ENCODE data around the gene MS4A14. TPM values are rescaled to one million over a fixed set of nuclear protein-coding genes. Genes with fewer than 3 reads are reported as not detected.

Gene MS4A14
- total RNA-seq, 2 experiments from 2014 or later: not detected

GRCh38 chr11:60431251-60431650 is 35.0 kb downstream of the MS4A14 start:
- peaks cover 36% of the 10 kb centered on the region for H3K27me3 Mint-ChIP-seq
- Histone ChIP-seq H3K36me3 (ENCODE audit: insufficient read depth, low read length) (no peaks in the 10 kb centered on the region), H3K4me3 (ENCODE audit: low read length) (no peak overlapping the region), H3K27ac (ENCODE audit: low read depth in 1 of 2, low read length in 2 of 2) (no peak overlapping the region), H3K9me3 (ENCODE audit: control insufficient read depth in 1 of 2, insufficient read depth in 1 of 2, low read length in 2 of 2) (no peaks in the 10 kb centered on the region), H3K4me1 (ENCODE audit: insufficient read depth, low read length) (no peaks in the 10 kb centered on the region), H3K27me3 (ENCODE audit: control insufficient read depth in 1 of 2, insufficient read depth in 2 of 2, low read length in 2 of 2) (peaks cover 0 to 9% of the 10 kb centered on the region in 2 experiments)
- H3K4me3 Mint-ChIP-seq: no peak overlapping the region
- DNase-seq (no peak), ATAC-seq (ENCODE audit: poor library complexity) (no peak)
- no peaks in the 10 kb centered on the region for H3K36me3 Mint-ChIP-seq (ENCODE audit: low read depth)
- TF ChIP-seq, protein P1, sequence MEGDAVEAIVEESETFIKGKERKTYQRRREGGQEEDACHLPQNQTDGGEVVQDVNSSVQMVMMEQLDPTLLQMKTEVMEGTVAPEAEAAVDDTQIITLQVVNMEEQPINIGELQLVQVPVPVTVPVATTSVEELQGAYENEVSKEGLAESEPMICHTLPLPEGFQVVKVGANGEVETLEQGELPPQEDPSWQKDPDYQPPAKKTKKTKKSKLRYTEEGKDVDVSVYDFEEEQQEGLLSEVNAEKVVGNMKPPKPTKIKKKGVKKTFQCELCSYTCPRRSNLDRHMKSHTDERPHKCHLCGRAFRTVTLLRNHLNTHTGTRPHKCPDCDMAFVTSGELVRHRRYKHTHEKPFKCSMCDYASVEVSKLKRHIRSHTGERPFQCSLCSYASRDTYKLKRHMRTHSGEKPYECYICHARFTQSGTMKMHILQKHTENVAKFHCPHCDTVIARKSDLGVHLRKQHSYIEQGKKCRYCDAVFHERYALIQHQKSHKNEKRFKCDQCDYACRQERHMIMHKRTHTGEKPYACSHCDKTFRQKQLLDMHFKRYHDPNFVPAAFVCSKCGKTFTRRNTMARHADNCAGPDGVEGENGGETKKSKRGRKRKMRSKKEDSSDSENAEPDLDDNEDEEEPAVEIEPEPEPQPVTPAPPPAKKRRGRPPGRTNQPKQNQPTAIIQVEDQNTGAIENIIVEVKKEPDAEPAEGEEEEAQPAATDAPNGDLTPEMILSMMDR (IDR thresholded peaks at IDR 0.05): no peak
- no peaks in the 10 kb centered on the region for H3K9me3 Mint-ChIP-seq
- POLR2A ChIA-PET: no interaction called here
- H3K27ac Mint-ChIP-seq: no peak overlapping the region
- intact Hi-C loops (cut with DNase I, micrococcal nuclease): no loop called here
- CTCF ChIA-PET: no interaction called here
- no peaks in the 10 kb centered on the region for H3K4me1 Mint-ChIP-seq (ENCODE audit: low read depth)

- Histone ChIP-seq H3K4me1 (ENCODE audit: insufficient read depth, low read length) (no peaks in the 10 kb centered on the region), H3K4me3 (ENCODE audit: low read length) (no peak overlapping the region), H3K9me3 (ENCODE audit: control insufficient read depth in 1 of 2, insufficient read depth in 1 of 2, low read length in 2 of 2) (no peaks in the 10 kb centered on the region), H3K27me3 (ENCODE audit: control insufficient read depth in 1 of 2, insufficient read depth in 2 of 2, low read length in 2 of 2) (peaks cover 0 to 9% of the 10 kb centered on the region in 2 experiments), H3K27ac (ENCODE audit: low read depth in 1 of 2, low read length in 2 of 2) (no peak overlapping the region), H3K36me3 (ENCODE audit: insufficient read depth, low read length) (no peaks in the 10 kb centered on the region)
- ChIA-PET CTCF (no interaction called here), POLR2A (no interaction called here)
- TF ChIP-seq, protein P1 (IDR thresholded peaks at IDR 0.05): no peak
- Mint-ChIP-seq H3K9me3 (no peaks in the 10 kb centered on the region), H3K27me3 (peaks cover 30% of the 10 kb centered on the region), H3K27ac (no peak overlapping the region), H3K4me1 (ENCODE audit: low read depth) (no peaks in the 10 kb centered on the region), H3K4me3 (no peak overlapping the region), H3K36me3 (ENCODE audit: low read depth) (no peaks in the 10 kb centered on the region)
- no peak for ATAC-seq (ENCODE audit: poor library complexity)
- no peak for DNase-seq
- intact Hi-C loops (cut with DNase I, micrococcal nuclease): no loop called here
These were observed 37.1 kb downstream of the MS4A14 start for GRCh38 chr11:60433401-60433800.

GRCh38 chr11:60447070-60447469 is 50.8 kb downstream of the MS4A14 start:
- Histone ChIP-seq H3K4me1 (ENCODE audit: insufficient read depth, low read length) (peaks cover 3% of the 10 kb centered on the region), H3K4me3 (ENCODE audit: low read length) (peak overlapping the region; percentile 52), H3K36me3 (ENCODE audit: insufficient read depth, low read length) (no peaks in the 10 kb centered on the region), H3K9me3 (ENCODE audit: control insufficient read depth in 1 of 2, insufficient read depth in 1 of 2, low read length in 2 of 2) (peaks cover 0 to 8% of the 10 kb centered on the region in 2 experiments), H3K27ac (ENCODE audit: low read depth in 1 of 2, low read length in 2 of 2) (no peak overlapping the region), H3K27me3 (ENCODE audit: control insufficient read depth in 1 of 2, insufficient read depth in 2 of 2, low read length in 2 of 2) (no peaks in the 10 kb centered on the region)
- DNase-seq: no peak
- no peak for ATAC-seq (ENCODE audit: poor library complexity)
- ChIA-PET POLR2A (no interaction called here), CTCF (no interaction called here)
- peaks cover 26% of the 10 kb centered on the region for H3K4me1 Mint-ChIP-seq (ENCODE audit: low read depth)
- H3K4me3 Mint-ChIP-seq: peak overlapping the region; percentile 94
- H3K9me3 Mint-ChIP-seq: peaks cover 3% of the 10 kb centered on the region
- intact Hi-C loops (cut with DNase I, micrococcal nuclease): no loop called here
- TF ChIP-seq, protein P1 (IDR thresholded peaks at IDR 0.05): no peak
- H3K27ac Mint-ChIP-seq: peak overlapping the region; percentile 82
- H3K27me3 Mint-ChIP-seq: no peaks in the 10 kb centered on the region
- H3K36me3 Mint-ChIP-seq (ENCODE audit: low read depth): no peaks in the 10 kb centered on the region
